ENCODE measurements around the gene EFCAB9. TPM values are rescaled to one million over a fixed set of nuclear protein-coding genes. Genes with fewer than 3 reads are reported as not detected.
"Not testable (repeated sequence)": the region's sequence is repeated elsewhere in the genome, so short reads cannot be mapped to it uniquely, and the experiment has no call there.

EFCAB9 gene
- total RNA-seq, 1 donor from 2014 or later: not detected

GRCh38 chr5:172188893-172189692, 4.9 kb upstream of the EFCAB9 start:
- DNase-seq: no peak

GRCh38 chr5:172189693-172190296, 4.2 kb upstream of the EFCAB9 start:
- no peak for DNase-seq

GRCh38 chr5:172194985-172195774, 1.2 kb downstream of the EFCAB9 start:
- no peak for DNase-seq

- not testable (repeated sequence) for DNase-seq
Measured at GRCh38 chr5:172197775-172198174, 3.8 kb downstream of the EFCAB9 start.

GRCh38 chr5:172199446-172199845, 5.5 kb downstream of the EFCAB9 start:
- DNase-seq: no peak

GRCh38 chr5:172200476-172200875, 6.5 kb downstream of the EFCAB9 start:
- DNase-seq: no peak

GRCh38 chr5:172205984-172206383, 12.0 kb downstream of the EFCAB9 start:
- DNase-seq: not testable (repeated sequence)

- no peak for DNase-seq
Measured at GRCh38 chr5:172207511-172207910, 13.5 kb downstream of the EFCAB9 start.

- no peak for DNase-seq
Measured at GRCh38 chr5:172209714-172210113, 15.7 kb downstream of the EFCAB9 start.

GRCh38 chr5:172211676-172212075, 17.7 kb downstream of the EFCAB9 start:
- DNase-seq: no peak

GRCh38 chr5:172213126-172213525, 19.2 kb downstream of the EFCAB9 start:
- DNase-seq: no peak

GRCh38 chr5:172216345-172216744, 22.4 kb downstream of the EFCAB9 start:
- no peak for DNase-seq

- no peak for DNase-seq
Measured at GRCh38 chr5:172219296-172219695, 25.3 kb downstream of the EFCAB9 start.

GRCh38 chr5:172223901-172224873, 30.2 kb downstream of the EFCAB9 start:
- DNase-seq: no peak

- peak; percentile 8 for DNase-seq
Measured at GRCh38 chr5:172224996-172225395, 31.0 kb downstream of the EFCAB9 start.

GRCh38 chr5:172229904-172230303, 35.9 kb downstream of the EFCAB9 start:
- no peak for DNase-seq

GRCh38 chr5:172234031-172234430, 40.1 kb downstream of the EFCAB9 start:
- DNase-seq: no peak

- DNase-seq: peak; percentile 2
Measured at GRCh38 chr5:172235132-172235780, 41.3 kb downstream of the EFCAB9 start.

- DNase-seq: no peak
Measured at GRCh38 chr5:172235827-172236736, 42.1 kb downstream of the EFCAB9 start.

GRCh38 chr5:172238334-172238733, 44.4 kb downstream of the EFCAB9 start:
- no peak for DNase-seq

GRCh38 chr5:172243302-172243701, 49.3 kb downstream of the EFCAB9 start:
- DNase-seq: no peak

All from dermis blood vessel endothelial cell (primary cell).